KBM-7 (cell line): ENCODE data around the gene DPP6.
A peak's percentile ranks its signal among the peaks of the same experiment; 100 is the strongest.

Experiments used
- DNase-seq: peaks from one replicate; pipeline ENCODE4 v3.0.0-alpha.2; 2015
- in situ Hi-C: fragments of 300-500 bp; cut with MboI; formaldehyde crosslinking; loops from 2 replicates; pipeline ENCODE4 v1.14.3; 2020; ENCODE audit warnings: low sequenced_read_pairs, low pct_unique_long_range_greater_than_20kb, mixed read lengths

DPP6 gene

GRCh38 chr7:154474903-154475520 is 422.8 kb downstream of the DPP6 start:
- no peak for DNase-seq
- in situ Hi-C loops: no loop called here

GRCh38 chr7:154475864-154476263 is 423.7 kb downstream of the DPP6 start:
- in situ Hi-C loops: no loop called here
- DNase-seq: no peak

GRCh38 chr7:154480817-154481216 is 428.6 kb downstream of the DPP6 start:
- in situ Hi-C loops: no loop called here
- no peak for DNase-seq

- in situ Hi-C loops: no loop called here
- no peak for DNase-seq
Observed at GRCh38 chr7:154482863-154483262, 430.7 kb downstream of the DPP6 start.

DNA sequence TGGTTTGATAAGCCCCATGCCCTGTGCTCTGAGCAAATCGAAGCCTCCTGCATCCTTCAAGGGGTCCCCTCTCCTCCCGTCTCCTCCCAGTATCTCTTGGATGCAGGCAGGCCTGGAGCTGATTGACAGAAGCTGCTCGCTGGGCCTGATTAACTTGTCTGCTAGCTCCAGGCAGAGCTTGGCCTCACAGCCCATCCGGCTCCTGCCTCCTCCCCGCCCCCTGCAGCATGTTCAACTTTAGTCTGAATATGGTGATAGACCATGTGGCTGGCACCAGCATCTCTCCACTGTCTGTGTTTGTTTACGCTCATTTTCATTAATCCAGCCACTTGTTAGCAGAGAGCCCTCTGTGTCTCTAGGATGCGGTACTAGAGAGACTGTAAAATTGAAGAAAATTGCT is 432.2 kb downstream of the DPP6 start:
- DNase-seq: no peak
- in situ Hi-C loops: no loop called here

DNA sequence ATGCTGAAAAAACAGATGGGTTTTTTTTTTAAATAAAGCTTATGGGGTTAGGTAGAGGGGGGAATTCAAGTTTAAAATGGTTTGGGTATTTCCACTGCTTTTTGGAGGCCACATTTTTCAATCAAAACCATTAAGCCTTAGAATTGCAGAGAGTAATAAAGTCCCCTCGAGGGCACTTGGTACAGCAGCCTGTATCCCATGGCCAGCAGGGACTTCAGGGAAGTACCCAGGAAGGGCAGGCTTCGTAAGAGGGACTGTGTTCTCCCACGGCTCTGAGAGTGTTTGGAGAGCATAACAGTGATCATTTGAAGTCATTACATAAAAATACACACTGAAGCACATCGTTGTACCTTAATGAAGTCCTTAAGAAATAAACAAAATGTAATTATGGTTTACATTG is 432.7 kb downstream of the DPP6 start:
- DNase-seq: no peak

DNA sequence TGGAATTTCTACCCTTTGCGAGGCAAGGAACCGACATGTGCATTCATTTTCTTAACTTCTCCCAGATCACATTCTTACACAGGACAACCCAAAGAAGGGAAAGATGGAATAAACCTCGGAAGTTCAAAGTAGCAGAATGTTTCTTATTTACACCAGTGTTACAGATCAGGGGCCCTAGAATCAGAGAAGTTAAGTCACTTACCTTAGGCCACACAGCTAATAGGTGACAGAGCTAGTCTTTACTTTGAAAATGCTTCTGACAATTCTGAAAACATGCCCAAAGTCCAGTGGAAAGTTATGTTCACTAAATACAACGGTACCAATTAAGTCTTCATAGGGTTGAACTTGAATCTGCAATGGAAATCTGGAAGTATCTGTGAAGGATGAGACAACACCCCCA is 437.7 kb downstream of the DPP6 start:
- in situ Hi-C loops: no loop called here
- DNase-seq: no peak

More for the DNA sequence above, 432.7 kb downstream of the DPP6 start:
- in situ Hi-C loops: no loop called here

- in situ Hi-C loops: no loop called here
- no peak for DNase-seq
Observed at GRCh38 chr7:154493594-154493993, 441.4 kb downstream of the DPP6 start.

DNA sequence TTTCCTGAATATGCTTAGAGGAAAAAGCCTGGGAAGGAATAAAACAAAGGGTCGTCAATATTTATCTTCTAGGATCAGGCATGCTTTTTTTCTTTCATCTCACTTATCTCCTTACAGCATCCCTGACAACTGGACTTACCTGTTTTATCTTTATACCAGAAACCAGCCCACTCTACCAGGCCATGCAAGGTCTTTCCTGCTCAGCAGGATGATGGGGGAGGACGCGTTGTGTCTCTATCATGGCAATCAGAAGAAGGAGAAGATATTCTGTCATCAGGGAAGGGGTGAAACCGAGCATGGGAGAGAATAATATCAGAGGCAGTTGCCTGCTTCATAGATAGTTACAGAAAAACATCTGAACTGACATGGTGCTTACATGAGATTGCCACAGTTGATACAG is 445.6 kb downstream of the DPP6 start:
- no peak for DNase-seq
- in situ Hi-C loops: no loop called here

- in situ Hi-C loops: no loop called here
Observed at GRCh38 chr7:154503962-154504550, 451.9 kb downstream of the DPP6 start.

GRCh38 chr7:154504918-154505317 is 452.7 kb downstream of the DPP6 start:
- in situ Hi-C loops: no loop called here
- DNase-seq: no peak

More at GRCh38 chr7:154503962-154504550, 451.9 kb downstream of the DPP6 start:
- peak; percentile 39 for DNase-seq

DNA sequence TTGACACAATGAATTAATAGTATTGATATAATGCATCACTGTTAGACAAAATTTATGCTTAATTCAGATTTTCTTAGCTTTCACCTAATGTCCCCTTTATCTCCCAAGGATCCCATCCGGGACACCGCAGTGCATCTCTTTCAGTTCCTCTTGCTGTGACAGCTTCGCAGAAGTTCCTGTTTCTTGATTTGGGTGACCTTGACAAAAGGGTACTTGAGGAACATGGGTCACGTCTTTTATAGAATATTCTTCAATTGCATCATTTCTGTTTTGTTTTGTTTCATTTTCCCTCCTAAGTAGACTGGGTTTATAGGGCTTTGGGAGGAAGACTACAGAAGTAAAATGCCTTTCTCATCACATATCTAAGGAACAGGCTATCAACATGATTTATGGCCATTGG is 453.2 kb downstream of the DPP6 start:
- in situ Hi-C loops: no loop called here
- DNase-seq: peak; percentile 1

DNA sequence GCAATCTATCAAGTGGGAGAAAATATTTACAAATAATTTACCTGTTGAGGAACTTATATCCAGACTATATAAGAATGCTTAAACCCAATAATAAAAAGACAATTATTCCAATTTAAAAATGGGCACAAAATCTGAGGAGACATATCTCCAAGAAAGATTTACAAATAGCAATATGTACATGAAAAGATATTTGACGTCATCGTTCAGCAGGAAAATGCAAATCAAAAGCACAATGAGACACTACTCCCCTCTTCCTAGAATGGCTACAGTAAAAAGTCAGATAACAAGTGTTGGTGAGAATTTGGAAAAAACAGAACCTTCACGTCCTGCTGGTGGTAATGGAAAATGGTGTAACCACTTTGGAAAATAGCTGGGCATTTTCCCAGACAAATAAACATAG is 457.0 kb downstream of the DPP6 start:
- no peak for DNase-seq
- in situ Hi-C loops: no loop called here

DNA sequence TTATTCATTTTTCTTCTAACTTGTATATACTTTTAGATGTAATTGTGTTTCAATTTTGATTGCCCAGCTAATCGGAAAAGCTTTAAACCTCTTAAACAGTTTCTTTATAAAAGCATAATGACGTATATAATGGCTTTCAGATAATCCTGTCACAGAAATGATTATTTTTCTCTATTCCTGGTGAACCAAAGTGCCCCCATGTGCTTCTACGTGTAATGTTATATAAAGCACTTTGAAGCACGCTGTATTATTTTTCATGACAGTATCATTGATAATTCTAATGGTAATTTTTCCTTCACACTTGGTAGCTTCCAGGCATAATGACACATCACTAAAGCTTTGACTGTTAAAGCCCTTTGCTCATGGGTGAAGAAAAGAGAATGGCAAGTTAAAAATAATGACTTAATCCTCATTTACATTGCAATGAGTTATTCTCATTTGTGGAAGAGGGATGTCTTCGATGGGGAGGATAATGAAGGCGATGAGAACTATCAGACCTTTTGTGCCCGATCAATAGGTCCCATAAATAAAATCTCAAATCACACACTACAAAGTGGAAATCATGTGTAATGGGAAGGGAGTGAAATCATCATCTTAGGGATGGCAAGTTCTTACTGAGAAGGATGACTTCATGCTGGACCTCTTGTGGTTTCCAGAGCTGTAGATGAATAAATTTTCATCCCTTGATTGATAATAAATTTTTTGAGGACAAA is 460.1 kb downstream of the DPP6 start:
- DNase-seq: no peak
- in situ Hi-C loops: no loop called here

DNA sequence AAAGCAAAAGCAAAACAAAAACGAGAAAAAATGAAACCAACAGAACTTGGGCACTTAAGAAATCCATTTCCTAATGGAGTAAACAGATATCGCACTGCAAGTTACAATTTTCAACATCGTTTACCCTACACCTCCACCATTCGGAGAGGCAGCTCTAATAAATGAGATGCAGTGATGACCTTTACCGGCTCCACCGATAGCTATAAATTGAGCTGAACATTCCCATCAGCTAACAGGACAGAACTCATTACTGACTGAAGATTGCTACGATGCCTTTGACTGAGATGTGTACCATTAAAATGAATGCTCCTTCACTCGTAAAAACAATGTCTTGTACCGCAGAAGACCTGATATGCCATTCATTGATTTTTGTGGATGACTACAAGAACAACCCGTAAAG is 465.6 kb downstream of the DPP6 start:
- in situ Hi-C loops: no loop called here
- DNase-seq: no peak

- in situ Hi-C loops: no loop called here
- no peak for DNase-seq
Observed at GRCh38 chr7:154519229-154519628, 467.0 kb downstream of the DPP6 start.

DNA sequence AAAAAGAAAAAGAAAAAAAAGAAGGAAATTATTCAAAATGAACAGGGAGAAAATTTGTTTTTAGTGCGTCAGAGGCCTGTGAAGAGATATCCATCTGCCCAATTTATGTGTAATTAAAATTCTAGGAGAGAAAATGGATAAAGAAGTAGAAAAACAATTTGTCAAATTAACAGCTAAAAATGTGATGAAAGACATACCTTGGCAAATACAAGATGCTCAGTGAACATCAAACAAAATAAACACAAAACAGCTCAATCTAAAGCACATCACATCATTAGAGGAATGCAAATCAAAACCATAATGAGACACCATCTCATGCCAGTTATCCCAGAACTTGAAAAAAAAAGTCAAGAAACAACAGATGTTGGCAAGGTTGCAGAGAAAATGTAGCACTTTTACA is 477.9 kb downstream of the DPP6 start:
- in situ Hi-C loops: no loop called here
- DNase-seq: no peak

DNA sequence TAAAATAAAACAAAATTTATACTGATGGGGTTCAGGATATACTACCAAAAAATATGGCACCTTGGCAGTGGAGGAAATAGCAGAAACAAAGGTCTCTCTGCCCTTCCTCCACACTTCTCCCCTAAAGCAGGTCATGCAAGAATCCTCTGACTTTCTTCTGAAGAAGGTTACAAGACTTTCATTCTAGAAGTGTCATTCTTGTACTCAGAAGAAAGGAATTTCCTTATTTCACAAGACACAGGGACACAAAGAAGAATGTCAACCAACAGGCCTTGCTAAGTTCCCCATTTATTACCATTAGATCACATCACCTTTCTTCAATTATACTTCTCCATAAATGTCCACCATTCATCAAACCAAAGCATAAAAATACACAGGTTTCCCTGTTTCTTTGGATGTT is 480.6 kb downstream of the DPP6 start:
- in situ Hi-C loops: no loop called here
- no peak for DNase-seq

GRCh38 chr7:154540596-154540995 is 488.4 kb downstream of the DPP6 start:
- in situ Hi-C loops: no loop called here

DNA sequence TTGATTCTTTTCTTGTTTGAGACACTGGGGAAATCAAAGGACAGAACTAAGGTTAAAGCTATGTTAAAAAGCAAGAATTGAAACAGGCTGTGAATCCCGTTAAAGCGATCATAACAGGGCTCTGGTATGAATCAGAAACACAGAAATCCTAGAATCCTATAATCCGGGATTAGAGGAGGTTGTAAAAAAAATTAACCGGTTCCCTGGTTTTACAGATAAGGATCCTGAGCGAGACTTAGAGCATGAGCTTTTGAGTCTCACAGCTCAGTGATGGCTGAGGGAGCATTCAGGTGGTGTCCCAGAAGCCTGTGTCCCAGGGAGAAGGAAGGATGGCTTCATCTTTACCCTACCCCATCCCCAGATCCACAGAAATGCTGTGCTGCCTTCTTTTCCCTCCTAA is 489.4 kb downstream of the DPP6 start:
- in situ Hi-C loops: no loop called here
- no peak for DNase-seq

More at GRCh38 chr7:154540596-154540995, 488.4 kb downstream of the DPP6 start:
- no peak for DNase-seq
